Coronary artery (tissue), 2 donors: Measurements from ENCODE around the gene ZMYND8.

Source experiments
- DNase-seq: peaks from one replicate; pipeline ENCODE4 v3.0.0-alpha.2; 2017; ENCODE audit warnings: low spot score
- H3K27ac ChIP-seq, 2 donors: fragments of 200-600 bp; sonication (generic); one replicate each; pipeline ENCODE4 v1.5.1; 2016 to 2019
- H3K4me3 ChIP-seq: fragments of 200-600 bp; sonication (generic); 2 replicates; pipeline ENCODE4 v1.5.1; 2016; ENCODE audit warnings: mild to moderate bottlenecking, moderate library complexity
- TF ChIP-seq, protein P1 (sequence below): fragments of 200-600 bp; sonication (generic); IDR thresholded peaks from one replicate; pipeline ENCODE4 v1.5.1; 2019; ENCODE audit warnings: antibody characterized with exemption

ZMYND8 gene

DNA sequence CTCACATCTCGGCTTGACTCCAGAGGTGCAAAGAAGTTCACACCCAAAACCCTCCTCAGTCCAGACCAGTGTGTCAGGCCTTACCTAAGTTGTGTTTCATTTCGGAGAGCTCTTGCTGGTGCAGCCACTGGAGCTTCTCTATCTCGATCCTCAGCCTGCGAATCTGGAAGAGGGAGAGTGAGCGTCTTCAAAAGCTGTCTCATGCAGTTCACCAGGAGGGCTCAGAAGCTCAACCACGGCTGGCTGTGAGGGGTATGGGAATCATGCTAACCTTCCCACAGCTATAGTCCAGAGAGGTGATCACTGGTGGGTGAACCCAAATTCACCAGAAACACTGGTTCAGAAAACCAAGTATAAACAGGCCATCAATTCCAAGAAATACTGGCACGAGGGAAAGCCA, 129.4 kb downstream of the ZMYND8 start:
- Histone ChIP-seq H3K4me3 (no peak overlapping the region), H3K27ac (no peak overlapping the region)
- TF ChIP-seq, protein P1, sequence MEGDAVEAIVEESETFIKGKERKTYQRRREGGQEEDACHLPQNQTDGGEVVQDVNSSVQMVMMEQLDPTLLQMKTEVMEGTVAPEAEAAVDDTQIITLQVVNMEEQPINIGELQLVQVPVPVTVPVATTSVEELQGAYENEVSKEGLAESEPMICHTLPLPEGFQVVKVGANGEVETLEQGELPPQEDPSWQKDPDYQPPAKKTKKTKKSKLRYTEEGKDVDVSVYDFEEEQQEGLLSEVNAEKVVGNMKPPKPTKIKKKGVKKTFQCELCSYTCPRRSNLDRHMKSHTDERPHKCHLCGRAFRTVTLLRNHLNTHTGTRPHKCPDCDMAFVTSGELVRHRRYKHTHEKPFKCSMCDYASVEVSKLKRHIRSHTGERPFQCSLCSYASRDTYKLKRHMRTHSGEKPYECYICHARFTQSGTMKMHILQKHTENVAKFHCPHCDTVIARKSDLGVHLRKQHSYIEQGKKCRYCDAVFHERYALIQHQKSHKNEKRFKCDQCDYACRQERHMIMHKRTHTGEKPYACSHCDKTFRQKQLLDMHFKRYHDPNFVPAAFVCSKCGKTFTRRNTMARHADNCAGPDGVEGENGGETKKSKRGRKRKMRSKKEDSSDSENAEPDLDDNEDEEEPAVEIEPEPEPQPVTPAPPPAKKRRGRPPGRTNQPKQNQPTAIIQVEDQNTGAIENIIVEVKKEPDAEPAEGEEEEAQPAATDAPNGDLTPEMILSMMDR = no peak
- no peak for DNase-seq

DNA sequence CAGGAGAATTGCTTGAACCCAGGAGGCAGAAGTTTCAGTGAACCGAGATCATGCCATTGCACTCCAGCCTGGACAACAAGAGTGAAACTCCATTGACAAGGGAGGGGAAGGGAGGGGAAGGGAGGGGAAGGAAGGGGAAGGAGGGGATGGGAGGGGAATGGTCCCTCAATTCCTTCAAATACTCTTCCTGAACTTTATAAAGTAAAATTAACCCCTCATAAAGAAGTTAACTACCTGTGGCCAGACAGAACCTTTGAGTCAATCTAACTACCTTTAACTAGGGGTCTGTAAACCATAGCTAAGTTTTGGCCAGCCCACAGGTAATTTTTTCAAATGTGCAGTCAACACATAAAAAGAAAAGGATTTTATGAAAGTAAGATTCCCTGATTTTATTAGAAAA, 131.0 kb downstream of the ZMYND8 start:
- Histone ChIP-seq H3K4me3 (no peak overlapping the region), H3K27ac (no peak overlapping the region)
- no peak for DNase-seq
- TF ChIP-seq, protein P1 = no peak

DNA sequence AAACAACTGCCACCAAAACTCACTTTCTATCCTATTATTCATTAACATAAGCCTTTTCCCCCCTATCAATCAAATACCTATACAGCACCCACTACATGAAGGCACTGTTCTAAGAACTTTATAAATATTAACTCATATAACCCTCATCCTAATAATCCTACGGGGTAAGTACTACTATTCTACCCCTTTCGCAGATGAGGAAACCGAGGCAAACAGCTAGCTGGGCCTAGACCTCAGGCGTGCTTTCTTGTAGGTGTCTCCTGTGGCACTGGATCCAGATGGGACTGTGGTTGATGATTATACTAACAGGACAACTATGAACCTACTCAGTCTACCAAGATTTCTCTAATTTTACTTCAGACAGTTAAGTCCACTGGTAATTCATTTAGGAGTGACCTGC, 131.6 kb downstream of the ZMYND8 start:
- H3K4me3 ChIP-seq = no peak overlapping the region
- TF ChIP-seq, protein P1 = no peak
- H3K27ac ChIP-seq = no peak overlapping the region

DNA sequence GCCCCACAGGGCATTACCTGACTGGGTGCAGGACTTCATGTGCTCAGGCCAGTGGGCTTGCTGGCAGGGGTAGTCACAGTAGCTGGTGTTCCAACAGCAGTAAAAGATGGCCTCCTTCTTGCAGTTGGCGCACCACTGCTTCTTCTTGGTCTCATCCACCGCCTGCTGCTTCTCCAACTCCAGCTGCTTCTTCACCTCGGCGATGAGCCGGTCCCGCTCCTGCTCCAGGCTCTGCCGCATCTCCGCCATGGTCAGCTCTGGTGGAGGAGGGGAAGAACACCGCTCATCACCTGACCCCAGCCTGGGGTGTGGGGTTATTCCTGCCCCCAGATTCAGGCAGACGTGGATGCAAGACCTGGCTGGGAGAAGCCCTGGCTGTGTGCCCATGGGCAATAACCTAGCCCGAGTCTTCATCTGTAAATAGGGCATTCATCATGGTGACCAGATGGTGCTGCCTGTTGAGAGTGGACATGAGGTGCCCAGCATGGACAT, 132.2 kb downstream of the ZMYND8 start:
- H3K4me3 ChIP-seq = no peak overlapping the region
- no peak overlapping the region for H3K27ac ChIP-seq
- TF ChIP-seq, protein P1 = no peak
- no peak for DNase-seq

More for the DNA sequence above, 131.6 kb downstream of the ZMYND8 start:
- no peak for DNase-seq

DNA sequence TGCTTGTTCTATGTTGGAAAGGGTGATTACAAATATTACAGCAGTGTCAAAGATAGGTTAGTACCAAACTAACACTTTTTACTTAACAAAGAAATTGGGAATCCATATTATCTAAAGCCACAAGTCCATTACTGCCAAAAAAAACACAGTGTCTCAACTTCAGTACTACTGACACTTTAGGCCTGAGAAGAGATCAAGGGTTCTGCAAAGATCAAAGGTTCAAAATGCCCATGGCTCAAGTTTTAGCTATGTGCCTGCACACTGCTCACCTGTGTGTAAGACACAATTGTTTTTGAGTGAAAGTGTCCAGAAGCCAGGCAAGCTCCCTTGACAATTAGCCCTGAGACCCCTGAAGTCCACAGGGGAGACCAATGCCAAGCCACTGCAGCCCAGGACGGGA, 132.6 kb downstream of the ZMYND8 start:
- TF ChIP-seq, protein P1 = no peak
- Histone ChIP-seq H3K4me3 (no peak overlapping the region), H3K27ac (no peak overlapping the region)
- no peak for DNase-seq

DNA sequence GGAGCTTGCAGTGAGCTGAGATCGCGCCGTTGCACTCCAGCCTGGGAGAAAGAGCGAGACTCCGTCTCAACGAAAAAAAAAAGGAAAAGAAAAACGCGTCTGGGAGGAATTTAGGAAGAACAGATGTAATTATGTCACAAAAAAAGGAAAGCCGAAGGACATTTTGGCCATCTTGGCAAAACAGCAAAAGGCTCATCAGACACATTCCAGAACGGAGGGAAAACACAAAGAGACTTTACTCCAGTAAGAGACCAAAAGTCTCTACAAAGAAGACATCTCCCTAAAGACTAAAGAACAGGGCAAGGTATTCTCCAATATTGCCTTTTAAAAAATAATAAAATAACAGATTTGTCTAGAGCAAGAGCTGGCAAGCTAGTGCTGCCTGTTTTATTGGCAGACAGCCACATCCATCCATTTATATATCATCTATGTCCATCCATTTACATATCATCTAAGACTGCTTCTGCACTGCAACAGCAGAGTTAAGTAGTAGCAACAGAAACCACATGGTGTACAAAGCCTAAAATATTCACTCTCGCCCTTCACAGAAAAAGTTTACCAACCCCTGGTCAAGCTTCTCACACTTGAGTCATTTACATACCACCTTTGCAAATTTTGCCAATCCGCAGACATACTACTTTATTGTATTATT, 133.9 kb downstream of the ZMYND8 start:
- Histone ChIP-seq H3K27ac (no peak overlapping the region), H3K4me3 (no peak overlapping the region)
- no peak for DNase-seq
- TF ChIP-seq, protein P1 = no peak

DNA sequence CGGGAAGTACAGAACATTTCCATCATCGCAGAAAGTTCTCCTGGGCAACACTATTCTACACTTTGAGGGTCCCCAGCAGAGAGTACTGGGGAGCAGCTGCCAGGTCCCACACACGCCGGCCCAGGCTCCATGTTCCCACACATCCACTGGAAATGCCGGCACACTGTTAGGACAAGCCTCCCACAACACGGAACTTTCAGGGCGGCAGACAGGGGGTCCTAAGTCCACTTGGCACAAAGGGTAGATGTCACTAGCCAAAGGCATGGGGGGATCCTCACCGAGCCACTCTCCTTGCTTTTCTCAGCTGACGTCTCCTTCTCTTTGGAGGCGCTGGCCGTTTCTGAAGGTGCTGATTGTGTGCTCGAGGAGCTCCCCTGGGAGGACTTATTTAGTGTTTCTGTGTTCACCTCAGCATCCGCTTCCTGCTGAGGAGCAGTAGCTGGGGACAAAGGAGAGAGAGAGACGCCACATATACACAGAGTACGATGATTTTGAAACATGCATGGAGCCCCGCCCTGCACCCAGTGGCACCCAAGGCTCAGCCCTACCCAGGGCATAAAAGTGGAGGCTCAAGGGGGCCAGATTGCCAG, 135.4 kb downstream of the ZMYND8 start:
- TF ChIP-seq, protein P1 = no peak
- Histone ChIP-seq H3K27ac (no peak overlapping the region), H3K4me3 (no peak overlapping the region)
- no peak for DNase-seq
